IgD-negative memory B cell (primary cell): ENCODE results near the gene ADRM1. TPM values are rescaled to one million over a fixed set of nuclear protein-coding genes. Genes with fewer than 3 reads are reported as not detected.

Source experiments
- H3K27ac Mint-ChIP-seq, 3 donors: one replicate each; pipeline ENCODE4 v1.8.0; 2020 to 2022; ENCODE audit warnings: mild to moderate bottlenecking in 3 of 3, mixed read lengths in 3 of 3, moderate library complexity in 1 of 3
- H3K27me3 Mint-ChIP-seq: one replicate; pipeline ENCODE4 v1.8.0; 2021; ENCODE audit warnings: mixed read lengths
- H3K36me3 Mint-ChIP-seq: one replicate; pipeline ENCODE4 v1.8.0; 2020; ENCODE audit warnings: mild to moderate bottlenecking, mixed read lengths
- H3K4me1 Mint-ChIP-seq, 3 donors: one replicate each; pipeline ENCODE4 v1.8.0; 2020 to 2022; ENCODE audit warnings: mixed read lengths in 3 of 3, mild to moderate bottlenecking in 1 of 3
- H3K4me3 Mint-ChIP-seq, 4 donors: one replicate each; pipeline ENCODE4 v1.8.0; 2020 to 2022; ENCODE audit warnings: mild to moderate bottlenecking in 4 of 4, mixed read lengths in 4 of 4, moderate library complexity in 3 of 4
- H3K9me3 Mint-ChIP-seq, 3 donors: one replicate each; pipeline ENCODE4 v1.8.0; 2020 to 2021; ENCODE audit warnings: mixed read lengths in 3 of 3, mild to moderate bottlenecking in 1 of 3
- polyA plus RNA-seq: library from polyadenylated mRNA; unstranded; fragments of 300-500 nt; fragmentation: Illumina TruSeq; gene quantifications from one replicate; pipeline ENCODE4 v1.2.3, GENCODE V29; 2021

ADRM1 gene
- polyA plus RNA-seq, 1 donor from 2014 or later: 149 TPM

- Mint-ChIP-seq H3K27me3 (no peaks in the 10 kb centered on the region), H3K4me1 (peaks cover 0 to 1% (median 0%) of the 10 kb centered on the region in 3 donors), H3K4me3 (no peak overlapping the region), H3K9me3 (peaks cover 0 to 2% (median 0%) of the 10 kb centered on the region in 3 donors), H3K36me3 (no peaks in the 10 kb centered on the region), H3K27ac (peak overlapping the region in 2 of 3 donors; percentile 25 to 57)
Measured at GRCh38 chr20:62318400-62319345, 15.9 kb downstream of the ADRM1 start.

DNA sequence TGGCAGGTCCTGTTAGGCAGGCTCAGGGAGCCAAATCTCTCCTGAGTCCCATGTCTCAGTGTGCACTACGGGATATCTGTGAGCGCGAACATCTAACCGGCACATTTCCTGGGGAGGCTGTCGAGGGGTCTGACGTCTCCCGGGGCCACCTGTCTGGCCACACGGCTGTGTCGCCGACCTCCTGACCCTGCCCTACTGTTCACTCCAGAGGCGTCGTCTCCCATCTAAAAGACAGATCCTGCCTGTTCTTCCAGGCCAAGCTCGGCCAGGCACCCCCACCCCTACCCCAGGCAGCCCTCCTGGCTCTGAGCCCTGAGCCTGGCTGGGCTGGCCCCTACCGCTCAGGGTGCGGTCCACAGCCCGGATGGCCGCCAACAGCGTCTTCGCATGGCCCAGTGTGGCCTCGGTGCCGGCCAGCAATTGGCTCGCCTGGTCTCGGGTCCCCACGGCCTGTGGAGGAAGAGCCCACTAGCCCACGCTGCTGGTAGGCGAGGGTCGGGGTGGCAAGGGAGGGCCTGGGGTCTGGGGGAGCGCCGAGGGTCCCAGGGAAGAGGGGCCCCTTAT, 16.6 kb downstream of the ADRM1 start:
- peaks cover 0 to 1% (median 0%) of the 10 kb centered on the region in 3 donors for H3K4me1 Mint-ChIP-seq
- no peak overlapping the region for H3K4me3 Mint-ChIP-seq
- no peaks in the 10 kb centered on the region for H3K36me3 Mint-ChIP-seq
- peak overlapping the region in 2 of 3 donors; percentile 25 to 57 for H3K27ac Mint-ChIP-seq
- H3K9me3 Mint-ChIP-seq: peaks cover 0 to 2% (median 0%) of the 10 kb centered on the region in 3 donors
- no peaks in the 10 kb centered on the region for H3K27me3 Mint-ChIP-seq

- Mint-ChIP-seq H3K4me3 (no peak overlapping the region), H3K9me3 (no peaks in the 10 kb centered on the region), H3K27me3 (no peaks in the 10 kb centered on the region), H3K27ac (peak overlapping the region in 1 of 3 donors; percentile 39), H3K4me1 (peaks cover 0 to 1% (median 0%) of the 10 kb centered on the region in 3 donors), H3K36me3 (peaks cover 2% of the 10 kb centered on the region)
Measured at GRCh38 chr20:62320581-62321354, 18.0 kb downstream of the ADRM1 start.

DNA sequence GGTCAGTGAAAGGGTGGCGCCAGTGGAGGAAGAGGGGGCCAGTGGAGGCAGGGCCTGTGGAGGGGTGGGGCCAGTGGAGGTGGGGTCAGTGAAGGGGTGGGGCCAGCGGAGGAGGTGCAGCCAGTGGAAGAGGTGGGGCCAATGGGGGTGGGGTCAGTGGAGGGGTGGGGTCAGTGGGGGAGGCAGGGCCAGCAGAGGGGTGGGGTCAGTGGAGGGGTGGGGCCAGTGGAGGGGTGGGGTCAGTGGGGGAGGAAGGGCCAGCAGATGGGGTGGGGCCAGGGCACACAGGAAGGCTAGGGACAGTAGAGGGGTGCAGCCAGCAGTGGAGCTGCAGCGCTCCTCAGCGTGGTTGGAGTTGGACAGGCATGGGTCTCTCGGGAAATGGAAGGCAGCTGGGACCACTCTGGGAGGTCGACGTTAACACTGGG, 18.7 kb downstream of the ADRM1 start:
- no peaks in the 10 kb centered on the region for H3K27me3 Mint-ChIP-seq
- H3K4me1 Mint-ChIP-seq: peaks cover 0 to 3% (median 2%) of the 10 kb centered on the region in 3 donors
- no peak overlapping the region for H3K4me3 Mint-ChIP-seq
- peaks cover 2% of the 10 kb centered on the region for H3K36me3 Mint-ChIP-seq
- H3K9me3 Mint-ChIP-seq: no peaks in the 10 kb centered on the region
- H3K27ac Mint-ChIP-seq: no peak overlapping the region

- no peak overlapping the region for H3K27ac Mint-ChIP-seq
- H3K4me1 Mint-ChIP-seq: peaks cover 0 to 3% (median 2%) of the 10 kb centered on the region in 3 donors
- no peak overlapping the region for H3K4me3 Mint-ChIP-seq
- peaks cover 2% of the 10 kb centered on the region for H3K36me3 Mint-ChIP-seq
- H3K27me3 Mint-ChIP-seq: no peaks in the 10 kb centered on the region
- no peaks in the 10 kb centered on the region for H3K9me3 Mint-ChIP-seq
Measured at GRCh38 chr20:62321975-62322374, 19.2 kb downstream of the ADRM1 start.

GRCh38 chr20:62322492-62323041, 19.8 kb downstream of the ADRM1 start:
- Mint-ChIP-seq H3K4me1 (peaks cover 0 to 3% (median 2%) of the 10 kb centered on the region in 3 donors), H3K36me3 (peaks cover 2% of the 10 kb centered on the region), H3K9me3 (no peaks in the 10 kb centered on the region), H3K27me3 (no peaks in the 10 kb centered on the region), H3K27ac (no peak overlapping the region), H3K4me3 (no peak overlapping the region)

DNA sequence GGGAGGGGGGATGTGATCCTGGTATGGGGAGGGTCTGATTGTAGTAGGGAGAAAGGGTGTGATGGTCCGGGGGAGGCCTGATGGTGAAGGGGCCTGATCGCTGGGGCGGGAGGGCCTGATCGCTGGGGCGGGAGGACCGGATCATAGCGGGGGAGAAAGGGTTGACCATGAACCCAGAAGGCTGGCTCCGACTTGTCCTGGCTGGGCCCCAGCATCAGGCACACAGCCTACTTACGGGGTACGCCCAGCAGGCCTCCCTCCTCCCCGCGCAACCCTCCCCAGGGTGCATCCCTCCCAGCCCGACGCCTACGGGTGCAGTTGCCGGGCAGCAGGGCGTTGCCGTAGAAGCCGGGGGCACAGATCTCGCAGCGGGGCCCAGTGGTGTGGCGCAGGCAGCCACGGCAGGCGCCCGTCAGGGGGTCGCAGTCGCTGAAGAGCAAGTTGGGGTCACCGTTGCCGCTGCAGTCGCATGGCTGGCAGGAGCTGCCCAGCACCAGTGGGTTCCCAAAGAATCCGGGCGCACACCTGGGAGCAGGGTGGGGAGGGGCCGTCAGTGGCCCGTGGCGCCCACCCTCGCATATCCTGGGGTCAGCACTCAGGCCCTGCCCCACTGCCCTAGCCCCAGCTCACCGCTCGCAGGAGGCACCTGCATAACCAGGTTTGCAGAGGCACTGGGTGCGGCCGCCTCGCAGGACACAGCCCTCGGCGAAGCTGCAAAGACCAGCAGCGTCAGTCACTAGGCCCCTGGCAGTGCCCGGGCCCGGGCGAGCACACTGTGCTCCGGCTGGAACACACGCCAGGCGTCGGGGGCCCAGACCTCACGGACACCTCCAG, 20.6 kb downstream of the ADRM1 start:
- Mint-ChIP-seq H3K36me3 (peaks cover 2% of the 10 kb centered on the region), H3K4me3 (no peak overlapping the region), H3K27me3 (no peaks in the 10 kb centered on the region), H3K27ac (no peak overlapping the region), H3K4me1 (peaks cover 0 to 3% (median 2%) of the 10 kb centered on the region in 3 donors), H3K9me3 (no peaks in the 10 kb centered on the region)

DNA sequence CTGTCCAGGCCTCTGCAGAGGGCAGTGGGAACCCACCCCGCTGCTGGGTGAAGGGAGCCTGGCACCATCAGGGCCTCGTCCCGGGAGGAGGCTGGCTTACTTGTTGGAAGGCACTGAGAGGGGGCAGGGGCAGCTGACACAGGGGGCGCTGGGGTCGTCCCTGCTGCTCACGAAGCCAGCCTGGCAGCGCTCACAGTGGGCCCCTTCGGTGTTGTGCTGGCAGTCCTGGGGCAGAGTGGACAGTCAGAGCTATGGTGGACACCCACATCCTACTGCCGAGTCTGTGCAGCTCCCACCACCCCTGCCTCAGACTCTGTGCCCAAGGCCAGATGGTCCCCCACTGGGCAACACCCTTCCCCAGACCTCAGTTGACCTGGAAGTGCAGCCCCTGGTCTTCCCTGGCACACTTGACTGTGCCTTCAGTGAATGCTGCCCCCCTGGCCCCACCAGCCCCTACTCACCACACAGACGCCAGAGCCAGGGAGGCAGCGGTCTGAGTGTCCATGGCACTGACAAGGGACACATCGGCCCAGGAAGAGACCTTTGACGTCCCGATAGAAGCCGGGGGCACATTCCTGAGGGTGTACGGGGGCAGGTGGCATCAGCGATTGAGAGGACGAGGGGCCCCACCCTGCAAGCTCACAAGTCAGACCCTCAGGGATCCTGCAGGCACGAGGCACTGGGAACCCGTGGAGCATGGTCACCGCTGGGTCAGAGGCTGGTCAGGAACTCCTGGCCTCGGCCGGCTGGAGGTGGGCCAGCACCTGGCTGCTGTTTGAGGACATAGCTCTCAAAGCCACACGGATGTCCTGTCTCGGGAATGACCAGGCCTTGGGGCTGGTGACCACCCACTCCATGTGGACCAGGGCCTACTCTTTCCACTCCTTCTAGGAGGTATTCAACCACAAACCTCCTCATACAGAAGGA, 21.4 kb downstream of the ADRM1 start:
- Mint-ChIP-seq H3K27me3 (no peaks in the 10 kb centered on the region), H3K9me3 (no peaks in the 10 kb centered on the region), H3K27ac (peak overlapping the region in 1 of 3 donors; percentile 19), H3K4me3 (no peak overlapping the region), H3K4me1 (peaks cover 0 to 3% (median 2%) of the 10 kb centered on the region in 3 donors), H3K36me3 (peaks cover 2% of the 10 kb centered on the region)

GRCh38 chr20:62325172-62325905, 22.5 kb downstream of the ADRM1 start:
- Mint-ChIP-seq H3K4me3 (no peak overlapping the region), H3K9me3 (no peaks in the 10 kb centered on the region), H3K4me1 (peaks cover 0 to 3% (median 2%) of the 10 kb centered on the region in 3 donors), H3K36me3 (peaks cover 2% of the 10 kb centered on the region), H3K27me3 (no peaks in the 10 kb centered on the region), H3K27ac (no peak overlapping the region)

- no peak overlapping the region for H3K4me3 Mint-ChIP-seq
- H3K9me3 Mint-ChIP-seq: no peaks in the 10 kb centered on the region
- peaks cover 0 to 3% (median 2%) of the 10 kb centered on the region in 3 donors for H3K4me1 Mint-ChIP-seq
- peaks cover 2% of the 10 kb centered on the region for H3K36me3 Mint-ChIP-seq
- H3K27me3 Mint-ChIP-seq: no peaks in the 10 kb centered on the region
- no peak overlapping the region for H3K27ac Mint-ChIP-seq
Measured at GRCh38 chr20:62326559-62326958, 23.8 kb downstream of the ADRM1 start.

- H3K27me3 Mint-ChIP-seq: no peaks in the 10 kb centered on the region
- H3K27ac Mint-ChIP-seq: no peak overlapping the region
- no peak overlapping the region for H3K4me3 Mint-ChIP-seq
- peaks cover 2% of the 10 kb centered on the region for H3K36me3 Mint-ChIP-seq
- H3K9me3 Mint-ChIP-seq: no peaks in the 10 kb centered on the region
- H3K4me1 Mint-ChIP-seq: peaks cover 0 to 3% (median 2%) of the 10 kb centered on the region in 3 donors
Measured at GRCh38 chr20:62326959-62327725, 24.3 kb downstream of the ADRM1 start.
